ENCODE measurements around the gene GAS2L2.

DNA sequence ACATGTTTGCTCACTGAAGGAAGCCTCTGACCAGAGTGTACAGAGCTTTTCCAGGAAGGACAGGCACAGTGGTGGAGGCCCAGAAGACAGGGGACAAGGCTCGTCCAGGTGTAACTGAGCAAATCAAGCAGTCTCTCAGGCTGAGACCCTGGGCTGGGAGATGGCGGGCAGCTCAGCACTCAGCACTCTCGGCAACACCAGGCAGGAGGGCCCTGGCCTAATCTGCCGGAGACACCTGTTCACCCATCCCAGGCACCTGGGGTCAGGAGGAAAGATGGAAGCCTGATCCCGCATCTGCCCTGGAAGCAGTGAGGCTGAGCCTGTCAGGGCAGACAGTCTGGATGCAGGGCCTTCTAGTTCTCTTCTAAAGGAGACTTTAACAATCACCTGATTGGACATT is 16.8 kb downstream of the GAS2L2 start:
- TF ChIP-seq, protein P1, sequence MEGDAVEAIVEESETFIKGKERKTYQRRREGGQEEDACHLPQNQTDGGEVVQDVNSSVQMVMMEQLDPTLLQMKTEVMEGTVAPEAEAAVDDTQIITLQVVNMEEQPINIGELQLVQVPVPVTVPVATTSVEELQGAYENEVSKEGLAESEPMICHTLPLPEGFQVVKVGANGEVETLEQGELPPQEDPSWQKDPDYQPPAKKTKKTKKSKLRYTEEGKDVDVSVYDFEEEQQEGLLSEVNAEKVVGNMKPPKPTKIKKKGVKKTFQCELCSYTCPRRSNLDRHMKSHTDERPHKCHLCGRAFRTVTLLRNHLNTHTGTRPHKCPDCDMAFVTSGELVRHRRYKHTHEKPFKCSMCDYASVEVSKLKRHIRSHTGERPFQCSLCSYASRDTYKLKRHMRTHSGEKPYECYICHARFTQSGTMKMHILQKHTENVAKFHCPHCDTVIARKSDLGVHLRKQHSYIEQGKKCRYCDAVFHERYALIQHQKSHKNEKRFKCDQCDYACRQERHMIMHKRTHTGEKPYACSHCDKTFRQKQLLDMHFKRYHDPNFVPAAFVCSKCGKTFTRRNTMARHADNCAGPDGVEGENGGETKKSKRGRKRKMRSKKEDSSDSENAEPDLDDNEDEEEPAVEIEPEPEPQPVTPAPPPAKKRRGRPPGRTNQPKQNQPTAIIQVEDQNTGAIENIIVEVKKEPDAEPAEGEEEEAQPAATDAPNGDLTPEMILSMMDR (IDR thresholded peaks at IDR 0.05) = no peak
- no peak for TF ChIP-seq POLR2A (IDR thresholded peaks at IDR 0.05)
